BE2C (cell line): ENCODE measurements around the gene AP2B1.

Experiments
- DNase-seq: peaks from one replicate; pipeline ENCODE4 v3.0.0-alpha.2; 2020
- H3K27me3 ChIP-seq: fragments of 250-450 bp; sonication (Bioruptor Pico); 2 replicates; pipeline ENCODE4 v1.5.1; 2020; ENCODE audit warnings: mild to moderate bottlenecking
- H3K36me3 ChIP-seq: fragments of 250-450 bp; sonication (Bioruptor Pico); 2 replicates; pipeline ENCODE4 v1.5.1; 2020; ENCODE audit warnings: mild to moderate bottlenecking
- H3K4me1 ChIP-seq: fragments of 250-450 bp; sonication (Bioruptor Pico); 2 replicates; pipeline ENCODE4 v1.5.1; 2020
- H3K4me3 ChIP-seq: 2 replicates; pipeline ENCODE4 v1.5.1; 2011; ENCODE audit warnings: low read depth, low read length
- H3K9me3 ChIP-seq: fragments of 250-450 bp; sonication (Bioruptor Pico); 2 replicates; pipeline ENCODE4 v1.5.1; 2020
- TF ChIP-seq, protein P1 (sequence below): IDR thresholded peaks from 2 replicates; pipeline ENCODE4 v1.5.1; 2012; ENCODE audit warnings: mild to moderate bottlenecking, low read depth, low read length

Gene AP2B1

DNA sequence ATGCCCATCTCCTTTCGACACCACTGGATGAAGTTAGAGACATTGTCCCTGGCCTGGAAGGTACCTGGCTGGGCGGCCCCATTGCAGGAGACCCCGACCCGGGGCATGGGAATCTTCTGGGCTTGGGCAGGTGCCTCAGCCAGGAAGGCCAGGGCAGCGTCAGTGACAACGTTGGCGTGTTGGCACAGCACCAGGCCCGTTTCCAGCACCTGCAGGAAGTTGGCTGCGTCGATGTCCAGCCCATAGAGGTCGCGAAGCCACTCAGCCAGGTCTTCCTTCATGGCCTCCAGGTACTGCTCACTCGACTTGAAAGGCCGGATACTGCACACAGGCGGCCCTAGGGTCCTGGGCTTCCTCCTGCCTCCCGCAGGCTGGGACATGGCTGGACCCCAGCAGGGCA lies 165.3 kb downstream of the AP2B1 start:
- Histone ChIP-seq H3K4me1 (peaks cover 9% of the 10 kb centered on the region), H3K4me3 (no peak overlapping the region), H3K36me3 (no peaks in the 10 kb centered on the region), H3K27me3 (no peaks in the 10 kb centered on the region), H3K9me3 (no peaks in the 10 kb centered on the region)
- TF ChIP-seq, protein P1, sequence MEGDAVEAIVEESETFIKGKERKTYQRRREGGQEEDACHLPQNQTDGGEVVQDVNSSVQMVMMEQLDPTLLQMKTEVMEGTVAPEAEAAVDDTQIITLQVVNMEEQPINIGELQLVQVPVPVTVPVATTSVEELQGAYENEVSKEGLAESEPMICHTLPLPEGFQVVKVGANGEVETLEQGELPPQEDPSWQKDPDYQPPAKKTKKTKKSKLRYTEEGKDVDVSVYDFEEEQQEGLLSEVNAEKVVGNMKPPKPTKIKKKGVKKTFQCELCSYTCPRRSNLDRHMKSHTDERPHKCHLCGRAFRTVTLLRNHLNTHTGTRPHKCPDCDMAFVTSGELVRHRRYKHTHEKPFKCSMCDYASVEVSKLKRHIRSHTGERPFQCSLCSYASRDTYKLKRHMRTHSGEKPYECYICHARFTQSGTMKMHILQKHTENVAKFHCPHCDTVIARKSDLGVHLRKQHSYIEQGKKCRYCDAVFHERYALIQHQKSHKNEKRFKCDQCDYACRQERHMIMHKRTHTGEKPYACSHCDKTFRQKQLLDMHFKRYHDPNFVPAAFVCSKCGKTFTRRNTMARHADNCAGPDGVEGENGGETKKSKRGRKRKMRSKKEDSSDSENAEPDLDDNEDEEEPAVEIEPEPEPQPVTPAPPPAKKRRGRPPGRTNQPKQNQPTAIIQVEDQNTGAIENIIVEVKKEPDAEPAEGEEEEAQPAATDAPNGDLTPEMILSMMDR, result no peak
- DNase-seq, result no peak

DNA sequence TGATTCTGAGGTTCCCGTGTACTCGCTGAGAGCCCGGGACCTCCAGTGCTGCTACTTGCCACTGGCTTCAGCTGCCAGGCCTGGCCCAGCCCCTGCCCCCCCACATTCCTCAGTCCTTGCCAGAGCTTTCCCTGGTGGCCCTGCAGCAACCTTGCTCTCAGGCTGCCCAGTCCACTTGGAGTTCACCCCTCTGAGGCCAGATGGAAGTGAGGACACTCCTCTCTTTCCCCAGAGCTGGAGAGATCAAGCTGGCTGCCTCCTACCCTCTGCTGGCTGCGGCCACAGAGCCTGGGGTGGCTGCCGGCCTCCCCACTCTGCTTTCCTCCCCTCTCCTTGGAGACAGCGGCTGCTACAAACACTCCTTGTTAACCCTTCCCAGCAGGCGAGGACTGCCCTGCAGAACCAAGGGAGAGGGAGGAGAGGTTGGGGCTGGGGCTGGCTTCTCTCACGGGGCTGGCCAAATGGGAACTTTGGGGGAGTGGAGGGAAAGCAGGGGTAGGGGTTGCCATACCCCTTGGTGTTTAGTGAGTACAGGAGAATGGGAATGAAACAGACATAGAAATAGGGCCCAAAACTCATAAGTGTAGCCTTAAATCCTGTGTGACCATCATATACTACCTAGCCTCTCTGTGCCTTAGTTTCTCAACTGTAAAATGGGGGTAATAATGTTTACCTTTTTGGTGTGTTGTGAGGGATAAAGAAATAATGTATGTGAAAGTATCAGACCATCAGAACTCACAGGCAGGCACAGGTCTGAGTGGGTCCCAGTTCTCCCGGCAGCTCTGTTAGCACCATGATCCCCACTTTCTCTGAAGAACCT lies 166.0 kb downstream of the AP2B1 start, which contains the start of gene GAS2L2:
Gene GAS2L2 (minus strand): TSS at position 295 of the 820 bp plus-strand sequence. CDS start 389 bp downstream, outside the sequence.
- Histone ChIP-seq H3K9me3 (no peaks in the 10 kb centered on the region), H3K27me3 (no peaks in the 10 kb centered on the region), H3K36me3 (no peaks in the 10 kb centered on the region), H3K4me1 (peaks cover 8% of the 10 kb centered on the region), H3K4me3 (no peak within 1 kb of the TSS)
- TF ChIP-seq, protein P1, result no peak
- DNase-seq, result no peak

GRCh38 chr17:35757243-35757642 lies 170.1 kb downstream of the AP2B1 start:
- H3K36me3 ChIP-seq, result no peaks in the 10 kb centered on the region
- no peaks in the 10 kb centered on the region for H3K4me1 ChIP-seq
- H3K9me3 ChIP-seq, result no peaks in the 10 kb centered on the region
- H3K4me3 ChIP-seq, result no peak overlapping the region
- no peak for DNase-seq
- no peaks in the 10 kb centered on the region for H3K27me3 ChIP-seq
- TF ChIP-seq, protein P1, result no peak

DNA sequence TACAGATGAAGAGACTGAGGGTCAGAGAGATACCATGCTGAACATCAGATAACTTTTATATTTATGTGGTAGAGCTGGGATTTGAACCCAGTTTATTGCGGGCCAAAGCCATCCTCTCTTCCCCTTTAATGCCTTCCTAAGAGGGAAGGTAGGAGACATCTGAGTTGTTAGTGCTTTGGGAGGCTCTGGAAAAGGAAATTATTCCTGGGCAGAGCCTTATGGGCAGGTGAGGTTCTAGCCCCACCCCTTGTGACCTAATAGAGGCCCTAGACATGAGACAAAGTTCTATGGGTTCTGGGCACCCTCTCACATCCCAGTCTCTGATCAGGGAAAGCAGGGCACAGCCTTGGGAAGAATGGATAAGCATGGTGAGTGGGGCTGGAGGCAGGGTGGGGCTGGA lies 173.5 kb downstream of the AP2B1 start, which contains the start of gene C17orf50:
Gene C17orf50 (plus strand): TSS at position 301 of the 400 bp plus-strand sequence. CDS start 55 bp downstream, at position 356.
- Histone ChIP-seq H3K4me3 (no peak within 1 kb of the TSS), H3K36me3 (no peaks in the 10 kb centered on the region), H3K4me1 (peaks cover 7% of the 10 kb centered on the region), H3K27me3 (no peaks in the 10 kb centered on the region), H3K9me3 (no peaks in the 10 kb centered on the region)
- TF ChIP-seq, protein P1, result no peak
- DNase-seq, result no peak

GRCh38 chr17:35761601-35762000 lies 174.5 kb downstream of the AP2B1 start:
- H3K4me3 ChIP-seq, result no peak overlapping the region
- peaks cover 7% of the 10 kb centered on the region for H3K4me1 ChIP-seq
- H3K9me3 ChIP-seq, result no peaks in the 10 kb centered on the region
- no peaks in the 10 kb centered on the region for H3K36me3 ChIP-seq
- TF ChIP-seq, protein P1, result no peak
- no peak for DNase-seq
- no peaks in the 10 kb centered on the region for H3K27me3 ChIP-seq

GRCh38 chr17:35763767-35764122 lies 176.6 kb downstream of the AP2B1 start:
- TF ChIP-seq, protein P1, result no peak
- no peaks in the 10 kb centered on the region for H3K27me3 ChIP-seq
- no peaks in the 10 kb centered on the region for H3K36me3 ChIP-seq
- H3K4me3 ChIP-seq, result peak overlapping the region; percentile 72
- H3K9me3 ChIP-seq, result no peaks in the 10 kb centered on the region
- H3K4me1 ChIP-seq, result peaks cover 7% of the 10 kb centered on the region
- DNase-seq, result no peak
